ENCODE data around the gene BMAL1. TPM values are rescaled to one million over a fixed set of nuclear protein-coding genes. Genes with fewer than 3 reads are reported as not detected.

The BMAL1 gene
- polyA plus RNA-seq, 1 donor (not counting 4 experiments of a cell fraction or from before 2014, with no cell fraction given), result 27.5 TPM

DNA sequence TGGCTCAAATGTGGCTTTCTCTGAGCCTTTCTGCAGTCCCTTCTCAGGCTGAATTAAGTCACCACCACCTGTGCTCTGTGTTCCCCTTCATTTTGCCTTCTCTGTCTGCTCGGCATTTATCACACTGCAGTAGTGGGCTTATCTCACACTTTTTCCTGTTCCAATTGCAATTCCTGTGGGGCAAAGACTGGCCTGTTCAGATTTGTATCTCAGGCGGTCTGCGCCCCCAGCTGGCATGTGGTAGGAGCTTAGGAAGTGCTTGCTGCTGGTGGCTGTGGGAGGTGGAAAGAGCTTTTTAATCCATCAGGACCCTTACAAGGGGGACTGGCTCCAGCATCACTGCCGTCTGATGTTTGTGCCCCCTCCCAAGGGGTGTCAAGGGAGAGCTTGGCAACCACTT lies 21.2 kb downstream of the BMAL1 start:
- Histone ChIP-seq H4K20me1 (ENCODE audit: control insufficient read depth, extremely low read depth, insufficient read depth, low read length) (no peaks in the 10 kb centered on the region), H3K79me2 (ENCODE audit: control insufficient read depth, insufficient read depth, low read length) (peaks cover 57% of the 10 kb centered on the region), H3K36me3 (ENCODE audit: control insufficient read depth in 2 of 2, extremely low read depth in 1 of 2, insufficient read depth in 2 of 2, low read length in 2 of 2) (peaks cover 2 to 4% of the 10 kb centered on the region in 2 experiments), H3K4me3 (ENCODE audit: control insufficient read depth in 2 of 3, extremely low read depth in 1 of 3, insufficient read depth in 2 of 3, low read depth in 1 of 3, low read length in 3 of 3) (no peak overlapping the region), H2AFZ (ENCODE audit: control insufficient read depth, low read length) (no peak overlapping the region), H3K4me1 (ENCODE audit: control insufficient read depth, extremely low read depth, insufficient read depth, low read length) (peaks cover 8% of the 10 kb centered on the region), H3K9me3 (ENCODE audit: control insufficient read depth, low read depth, low read length) (no peaks in the 10 kb centered on the region), H3K9ac (ENCODE audit: control insufficient read depth, extremely low read depth, insufficient read depth, low read length) (no peak overlapping the region), H3K27me3 (ENCODE audit: control insufficient read depth, extremely low read depth, insufficient read depth, low read length) (no peaks in the 10 kb centered on the region), H3K27ac (ENCODE audit: control insufficient read depth, insufficient read depth, low read length) (no peak overlapping the region), H3K9me1 (ENCODE audit: control insufficient read depth, extremely low read depth, insufficient read depth, low read length) (no peaks in the 10 kb centered on the region), H3K4me2 (ENCODE audit: control insufficient read depth, extremely low read depth, insufficient read depth, low read depth, low read length) (no peak overlapping the region)
- no peak for FAIRE-seq
- DNase-seq (ENCODE audit: low read depth, low spot score), result no peak
- dilution Hi-C loops (cut with MboI; ENCODE audit: extremely low pct_ligation_motif_present, low sequenced_read_pairs), result no loop called here
- TF ChIP-seq, protein P1, sequence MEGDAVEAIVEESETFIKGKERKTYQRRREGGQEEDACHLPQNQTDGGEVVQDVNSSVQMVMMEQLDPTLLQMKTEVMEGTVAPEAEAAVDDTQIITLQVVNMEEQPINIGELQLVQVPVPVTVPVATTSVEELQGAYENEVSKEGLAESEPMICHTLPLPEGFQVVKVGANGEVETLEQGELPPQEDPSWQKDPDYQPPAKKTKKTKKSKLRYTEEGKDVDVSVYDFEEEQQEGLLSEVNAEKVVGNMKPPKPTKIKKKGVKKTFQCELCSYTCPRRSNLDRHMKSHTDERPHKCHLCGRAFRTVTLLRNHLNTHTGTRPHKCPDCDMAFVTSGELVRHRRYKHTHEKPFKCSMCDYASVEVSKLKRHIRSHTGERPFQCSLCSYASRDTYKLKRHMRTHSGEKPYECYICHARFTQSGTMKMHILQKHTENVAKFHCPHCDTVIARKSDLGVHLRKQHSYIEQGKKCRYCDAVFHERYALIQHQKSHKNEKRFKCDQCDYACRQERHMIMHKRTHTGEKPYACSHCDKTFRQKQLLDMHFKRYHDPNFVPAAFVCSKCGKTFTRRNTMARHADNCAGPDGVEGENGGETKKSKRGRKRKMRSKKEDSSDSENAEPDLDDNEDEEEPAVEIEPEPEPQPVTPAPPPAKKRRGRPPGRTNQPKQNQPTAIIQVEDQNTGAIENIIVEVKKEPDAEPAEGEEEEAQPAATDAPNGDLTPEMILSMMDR (optimal IDR thresholded peaks at IDR 0.05 in 1 of 3, IDR thresholded peaks at IDR 0.05 in 1 of 3, conservative IDR thresholded peaks at IDR 0.05 in 1 of 3; ENCODE audit: extremely low read depth in 1 of 3, insufficient read depth in 2 of 3, low read length in 3 of 3), result peak in 1 of 3 experiments; percentile 5
- TF ChIP-seq EZH2 (IDR thresholded peaks at IDR 0.05; ENCODE audit: low read length), result no peak

DNA sequence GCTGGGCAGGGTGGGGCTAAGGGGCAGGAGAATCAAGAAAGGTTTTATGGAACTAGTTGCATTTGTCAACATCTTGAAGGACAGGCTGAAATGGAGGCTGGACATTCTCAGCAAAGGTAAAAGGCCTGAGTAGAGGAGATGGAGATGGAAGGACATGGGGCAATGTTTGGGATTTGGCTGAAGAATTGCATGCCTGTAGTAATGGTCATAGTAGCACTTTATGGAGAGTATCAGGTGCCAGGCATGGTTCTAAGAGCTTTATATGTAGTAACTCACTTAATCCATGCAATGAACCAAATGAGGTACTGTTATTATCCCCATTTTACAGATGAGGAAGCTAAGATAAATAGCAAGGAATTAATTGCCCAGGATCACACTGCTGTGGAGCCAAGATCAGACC lies 23.9 kb downstream of the BMAL1 start:
- no peak overlapping the region for H3K4me3 ChIP-seq (ENCODE audit: control insufficient read depth in 2 of 3, extremely low read depth in 1 of 3, insufficient read depth in 2 of 3, low read depth in 1 of 3, low read length in 3 of 3)
- H3K79me2 ChIP-seq (ENCODE audit: control insufficient read depth, insufficient read depth, low read length), result peaks cover 61% of the 10 kb centered on the region
- no peak overlapping the region for H2AFZ ChIP-seq (ENCODE audit: control insufficient read depth, low read length)
- TF ChIP-seq, protein P1 (optimal IDR thresholded peaks at IDR 0.05 in 1 of 3, IDR thresholded peaks at IDR 0.05 in 1 of 3, conservative IDR thresholded peaks at IDR 0.05 in 1 of 3; ENCODE audit: extremely low read depth in 1 of 3, insufficient read depth in 2 of 3, low read length in 3 of 3), result no peak
- no peak for TF ChIP-seq EZH2 (IDR thresholded peaks at IDR 0.05; ENCODE audit: low read length)
- peaks cover 8% of the 10 kb centered on the region for H3K4me1 ChIP-seq (ENCODE audit: control insufficient read depth, extremely low read depth, insufficient read depth, low read length)
- H3K9ac ChIP-seq (ENCODE audit: control insufficient read depth, extremely low read depth, insufficient read depth, low read length), result no peak overlapping the region
- H3K36me3 ChIP-seq (ENCODE audit: control insufficient read depth in 2 of 2, extremely low read depth in 1 of 2, insufficient read depth in 2 of 2, low read length in 2 of 2), result peaks cover 2 to 4% of the 10 kb centered on the region in 2 experiments
- DNase-seq (ENCODE audit: low read depth, low spot score) (no peak), FAIRE-seq (no peak)
- no peak overlapping the region for H3K4me2 ChIP-seq (ENCODE audit: control insufficient read depth, extremely low read depth, insufficient read depth, low read depth, low read length)
- dilution Hi-C loops (cut with MboI; ENCODE audit: extremely low pct_ligation_motif_present, low sequenced_read_pairs), result no loop called here
- no peak overlapping the region for H3K27ac ChIP-seq (ENCODE audit: control insufficient read depth, insufficient read depth, low read length)
- no peaks in the 10 kb centered on the region for H3K9me1 ChIP-seq (ENCODE audit: control insufficient read depth, extremely low read depth, insufficient read depth, low read length)
- H3K27me3 ChIP-seq (ENCODE audit: control insufficient read depth, extremely low read depth, insufficient read depth, low read length), result no peaks in the 10 kb centered on the region
- no peaks in the 10 kb centered on the region for H3K9me3 ChIP-seq (ENCODE audit: control insufficient read depth, low read depth, low read length)
- H4K20me1 ChIP-seq (ENCODE audit: control insufficient read depth, extremely low read depth, insufficient read depth, low read length), result no peaks in the 10 kb centered on the region

All from keratinocyte (primary cell).